ENCODE measurements around the gene PRKAB1.
"Not testable (repeated sequence)": the region's sequence is repeated elsewhere in the genome, so short reads cannot be mapped to it uniquely, and the experiment has no call there.

GRCh38 chr12:119618328-119618896 is 49.5 kb upstream of the PRKAB1 start:
- not testable (repeated sequence) for TF ChIP-seq CTCF, EP300, POLR2AphosphoS5 (IDR thresholded peaks at IDR 0.05)
